Liver (tissue), 9 donors: Measurements from ENCODE around the gene ZNF543. TPM values are rescaled to one million over a fixed set of nuclear protein-coding genes. Genes with fewer than 3 reads are reported as not detected.

ENCODE experiments used
- DNase-seq: peaks from one replicate; pipeline ENCODE4 v3.0.0-alpha.2; 2017; ENCODE audit warnings: low spot score
- H3K27ac ChIP-seq, 2 donors: one replicate each; pipeline ENCODE4 v1.7.0; 2013; ENCODE audit warnings: inconsistent platforms in 2 of 2, low read length in 2 of 2, control low read depth in 1 of 2, low read depth in 1 of 2, mild to moderate bottlenecking in 1 of 2
- H3K27me3 ChIP-seq, 4 donors: one replicate each; pipeline versions ENCODE4 v1.6.1 to v1.7.0; 2013; ENCODE audit warnings: low read length in 3 of 4, inconsistent platforms in 1 of 4, mild to moderate bottlenecking in 1 of 4, moderate library complexity in 1 of 4; ENCODE audit not compliant: control insufficient read depth in 4 of 4, insufficient read depth in 4 of 4
- H3K36me3 ChIP-seq, 4 donors: one replicate each; pipeline versions ENCODE4 v1.6.1 to v1.7.0; 2013; ENCODE audit warnings: low read length in 3 of 4, mild to moderate bottlenecking in 3 of 4, low read depth in 1 of 4, moderate library complexity in 1 of 4; ENCODE audit not compliant: control insufficient read depth in 4 of 4, insufficient read depth in 3 of 4
- H3K4me1 ChIP-seq, 4 donors: one replicate each; pipeline versions ENCODE4 v1.6.1 to v1.7.0; 2013; ENCODE audit warnings: low read length in 3 of 4, mild to moderate bottlenecking in 3 of 4, moderate library complexity in 1 of 4; ENCODE audit not compliant: control insufficient read depth in 4 of 4, insufficient read depth in 4 of 4
- H3K4me3 ChIP-seq, 3 donors: one replicate each; pipeline versions ENCODE4 v1.6.1 to v1.7.0; 2013; ENCODE audit warnings: low read length in 3 of 3, control low read depth in 1 of 3, low read depth in 1 of 3, mild to moderate bottlenecking in 1 of 3
- H3K9ac ChIP-seq, 2 donors: one replicate each; pipeline ENCODE4 v1.7.0; 2013; ENCODE audit warnings: low read length in 2 of 2, mild to moderate bottlenecking in 2 of 2, moderate library complexity in 2 of 2, control low read depth in 1 of 2, low read depth in 1 of 2
- H3K9me3 ChIP-seq, 4 donors: one replicate each; pipeline versions ENCODE4 v1.6.1 to v1.7.0; 2013; ENCODE audit warnings: low read length in 3 of 4; ENCODE audit not compliant: control insufficient read depth in 4 of 4
- CTCF ChIP-seq: fragments of 150-350 bp; IDR thresholded peaks from 2 replicates; pipeline ENCODE4 v1.5.1; 2017; ENCODE audit warnings: improper control_type of control experiment, low read depth, low read length; ENCODE audit not compliant: missing input control
- EGR1 ChIP-seq, 2 donors: IDR thresholded peaks; 2 replicates each; pipeline ENCODE4 v1.6.1; 2016 to 2018; ENCODE audit warnings: antibody characterized with exemption in 2 of 2, low read depth in 2 of 2
- FOXA1 ChIP-seq: IDR thresholded peaks from 2 replicates; pipeline ENCODE4 v1.6.1; 2016; ENCODE audit warnings: antibody characterized with exemption
- FOXA2 ChIP-seq: IDR thresholded peaks from 2 replicates; pipeline ENCODE4 v1.6.1; 2016; ENCODE audit warnings: antibody characterized with exemption
- GABPA ChIP-seq, 2 donors: IDR thresholded peaks in 1 of 2; conservative IDR thresholded peaks in 1 of 2; 2 replicates each; pipeline ENCODE4 v1.6.1; 2016; ENCODE audit warnings: antibody characterized with exemption in 2 of 2, mild to moderate bottlenecking in 1 of 2, moderate library complexity in 1 of 2
- HNF4A ChIP-seq, 2 donors: conservative IDR thresholded peaks; 2 replicates each; pipeline ENCODE4 v1.6.1; 2016; ENCODE audit warnings: antibody characterized with exemption in 2 of 2, mild to moderate bottlenecking in 2 of 2
- HNF4G ChIP-seq: IDR thresholded peaks from 2 replicates; pipeline ENCODE4 v1.6.1; 2016; ENCODE audit warnings: antibody characterized with exemption
- JUND ChIP-seq, 2 donors: IDR thresholded peaks; 2 replicates each; pipeline ENCODE4 v1.6.1; 2016; ENCODE audit warnings: antibody characterized with exemption in 2 of 2
- MAX ChIP-seq: IDR thresholded peaks from 2 replicates; pipeline ENCODE4 v1.6.1; 2016; ENCODE audit warnings: antibody characterized with exemption
- NR2F2 ChIP-seq: IDR thresholded peaks from 2 replicates; pipeline ENCODE4 v1.6.1; 2016; ENCODE audit warnings: antibody characterized with exemption
- RAD21 ChIP-seq, 2 donors: IDR thresholded peaks; 2 replicates each; pipeline ENCODE4 v1.6.1; 2016; ENCODE audit warnings: antibody characterized with exemption in 2 of 2, mild to moderate bottlenecking in 2 of 2
- REST ChIP-seq: IDR thresholded peaks from 2 replicates; pipeline ENCODE4 v1.6.1; 2016; ENCODE audit warnings: antibody characterized with exemption, mild to moderate bottlenecking
- RXRA ChIP-seq, 2 donors: IDR thresholded peaks; 2 replicates each; pipeline ENCODE4 v1.6.1; 2017 to 2018; ENCODE audit warnings: antibody characterized with exemption in 2 of 2, mild to moderate bottlenecking in 1 of 2
- TAF1 ChIP-seq: conservative IDR thresholded peaks from 2 replicates; pipeline ENCODE4 v1.6.1; 2016; ENCODE audit warnings: antibody characterized with exemption, mild to moderate bottlenecking
- YY1 ChIP-seq: IDR thresholded peaks from 2 replicates; pipeline ENCODE4 v1.6.1; 2016; ENCODE audit warnings: antibody characterized with exemption, mild to moderate bottlenecking
- ZBTB33 ChIP-seq: IDR thresholded peaks from 2 replicates; pipeline ENCODE4 v1.6.1; 2016; ENCODE audit warnings: antibody characterized with exemption
- WGBS: extraction: QIAGEN DNeasy Blood & Tissue Kit; methylation state at CpG from one replicate; pipeline ENCODE4 v1.1.7; 2013; 5-methylcytosine and 5-hydroxymethylcytosine counted together
- polyA plus RNA-seq, 2 donors: library from polyadenylated mRNA; stranded (reverse) in 1 of 2; unstranded in 1 of 2; fragments of 200-250 nt in 1 of 2; fragments of >200 nt in 1 of 2; fragmentation: Nextera tagmentation in 1 of 2; extraction: Ambion mirVana in 1 of 2; gene quantifications; one replicate each; pipeline versions ENCODE4 v1.2.1 to v1.2.3, GENCODE V29; 2013 to 2015
- total RNA-seq, 2 donors: library from RNA; depleted of rRNA; stranded (reverse); fragments of >200 nt; gene quantifications; one replicate each; pipeline ENCODE4 v1.2.3, GENCODE V29; 2014
- donor health status: healthy.
- donor health status: healthy.
- donor health status: healthy.
- donor health status: healthy.
- donor health status: healthy.

ZNF543 gene
- total and polyA plus RNA-seq, 4 donors: 0.38 to 8.4 (median 2.2) TPM

DNA sequence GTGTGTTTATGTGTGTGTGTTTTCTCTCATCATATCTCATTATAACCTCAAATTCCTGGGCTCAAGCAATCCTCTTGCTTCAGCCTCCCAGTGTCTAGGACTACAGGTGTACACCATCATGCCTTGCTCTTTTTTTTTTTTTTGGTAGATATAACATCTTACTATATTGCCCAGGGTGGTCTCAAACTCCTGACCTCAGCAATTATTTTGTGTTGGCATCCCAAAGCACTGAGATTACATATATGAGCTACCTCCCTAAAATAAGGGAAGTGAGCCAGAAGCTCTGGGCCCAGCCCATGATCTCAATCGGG lies 448 bp upstream of the ZNF543 start:
- H3K27ac ChIP-seq: peak overlapping the region; percentile 50 to 72
- peaks cover 2 to 18% (median 13%) of the 10 kb centered on the region in 4 donors for H3K4me1 ChIP-seq
- H3K27me3 ChIP-seq: no peaks in the 10 kb centered on the region
- no peak for TF ChIP-seq EGR1 (IDR thresholded peaks at IDR 0.05; ENCODE audit: low read depth in 2 of 2)
- TF ChIP-seq FOXA1: no peak
- no peak for TF ChIP-seq YY1
- TF ChIP-seq MAX: no peak
- TF ChIP-seq FOXA2: no peak
- no peak for TF ChIP-seq GABPA (IDR thresholded peaks at IDR 0.05 in 1 of 2, conservative IDR thresholded peaks at IDR 0.05 in 1 of 2)
- no peak for TF ChIP-seq RXRA (IDR thresholded peaks at IDR 0.05)
- no peak for TF ChIP-seq JUND (IDR thresholded peaks at IDR 0.05)
- no peak for TF ChIP-seq HNF4G
- no peak for TF ChIP-seq HNF4A (conservative IDR thresholded peaks at IDR 0.05)
- TF ChIP-seq ZBTB33: no peak
- TF ChIP-seq CTCF: no peak
- peak overlapping the region; percentile 19 to 81 for H3K9ac ChIP-seq
- H3K9me3 ChIP-seq: peaks cover 3 to 21% (median 18%) of the 10 kb centered on the region in 4 donors
- WGBS: 0% methylated on average over 1 of the region's 1 CpG
- peaks cover 2 to 15% (median 14%) of the 10 kb centered on the region in 4 donors for H3K36me3 ChIP-seq
- DNase-seq: no peak
- H3K4me3 ChIP-seq: peak overlapping the region; percentile 64 to 90 (median 66)

DNA sequence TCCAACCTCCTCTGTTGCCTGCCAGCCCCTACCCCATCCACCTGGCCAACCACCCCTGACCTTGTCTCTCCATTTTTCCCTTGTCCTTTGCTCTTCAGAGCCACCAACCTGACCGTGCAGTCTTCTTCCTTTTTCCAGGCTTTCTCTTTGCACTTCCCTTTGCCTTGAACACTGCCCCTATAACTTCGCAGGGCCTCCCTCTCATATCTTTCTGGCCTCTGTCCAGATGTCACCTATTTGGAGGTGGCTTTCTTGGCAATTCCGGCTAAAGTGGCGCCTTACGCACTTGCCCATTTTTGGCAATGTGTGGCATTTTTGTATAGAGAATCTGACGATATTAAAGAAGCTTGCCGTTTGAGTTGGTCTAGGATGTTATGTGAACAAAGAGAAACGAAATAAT lies 844 bp downstream of the ZNF543 start:
- Histone ChIP-seq H3K4me3 (peak overlapping the region; percentile 64 to 90 (median 66)), H3K27ac (no peak overlapping the region), H3K9me3 (peaks cover 3 to 21% (median 20%) of the 10 kb centered on the region in 4 donors), H3K36me3 (peaks cover 9 to 27% (median 26%) of the 10 kb centered on the region in 4 donors), H3K9ac (peak overlapping the region in 1 of 2 donors; percentile 81), H3K4me1 (peaks cover 2 to 18% (median 13%) of the 10 kb centered on the region in 4 donors), H3K27me3 (no peaks in the 10 kb centered on the region)
- TF ChIP-seq RXRA (IDR thresholded peaks at IDR 0.05): no peak
- DNase-seq: no peak
- 53% methylated on average over 8 of the region's 8 CpGs for WGBS

- 83% methylated on average over 3 of the region's 3 CpGs for WGBS
- no peak overlapping the region for H3K9ac ChIP-seq
- TF ChIP-seq CTCF (no peak), HNF4G (no peak), TAF1 (no peak), NR2F2 (no peak), REST (no peak), EGR1 (IDR thresholded peaks at IDR 0.05; ENCODE audit: low read depth in 2 of 2) (no peak), RAD21 (IDR thresholded peaks at IDR 0.05) (no peak), HNF4A (conservative IDR thresholded peaks at IDR 0.05) (no peak), FOXA2 (no peak), YY1 (no peak), JUND (IDR thresholded peaks at IDR 0.05) (no peak)
These were observed 1.5 kb downstream of the ZNF543 start for GRCh38 chr19:57321751-57322150.

More at GRCh38 chr19:57321751-57322150, 1.5 kb downstream of the ZNF543 start:
- H3K27ac ChIP-seq: no peak overlapping the region
- H3K9me3 ChIP-seq: peaks cover 5 to 25% (median 21%) of the 10 kb centered on the region in 4 donors
- peaks cover 12 to 32% (median 31%) of the 10 kb centered on the region in 4 donors for H3K36me3 ChIP-seq
- no peak for DNase-seq
- peak overlapping the region in 2 of 3 donors; percentile 64 to 90 for H3K4me3 ChIP-seq
- peaks cover 2 to 18% (median 13%) of the 10 kb centered on the region in 4 donors for H3K4me1 ChIP-seq
- H3K27me3 ChIP-seq: no peaks in the 10 kb centered on the region
